ENCODE measurements around the gene DEPDC1B. TPM values are rescaled to one million over a fixed set of nuclear protein-coding genes. Genes with fewer than 3 reads are reported as not detected.

DEPDC1B gene
- total and polyA plus RNA-seq, 2 of the 8 experiments (the other 6 are each of a cell fraction or from before 2014, with no cell fraction given), result 30.8 to 67.4 TPM

GRCh38 chr5:60597572-60598320 is 102.2 kb downstream of the DEPDC1B start (continued):
- TF ChIP-seq, protein P1, sequence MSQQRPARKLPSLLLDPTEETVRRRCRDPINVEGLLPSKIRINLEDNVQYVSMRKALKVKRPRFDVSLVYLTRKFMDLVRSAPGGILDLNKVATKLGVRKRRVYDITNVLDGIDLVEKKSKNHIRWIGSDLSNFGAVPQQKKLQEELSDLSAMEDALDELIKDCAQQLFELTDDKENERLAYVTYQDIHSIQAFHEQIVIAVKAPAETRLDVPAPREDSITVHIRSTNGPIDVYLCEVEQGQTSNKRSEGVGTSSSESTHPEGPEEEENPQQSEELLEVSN (IDR thresholded peaks at IDR 0.05), result no peak
- TF ChIP-seq ASH2L (IDR thresholded peaks at IDR 0.05; ENCODE audit: low read length), result no peak
- TF ChIP-seq, protein P2, sequence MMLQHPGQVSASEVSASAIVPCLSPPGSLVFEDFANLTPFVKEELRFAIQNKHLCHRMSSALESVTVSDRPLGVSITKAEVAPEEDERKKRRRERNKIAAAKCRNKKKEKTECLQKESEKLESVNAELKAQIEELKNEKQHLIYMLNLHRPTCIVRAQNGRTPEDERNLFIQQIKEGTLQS (IDR thresholded peaks at IDR 0.05; ENCODE audit: insufficient read depth, low read depth, low read length), result no peak
- no peak for TF ChIP-seq MAFK (IDR thresholded peaks at IDR 0.05; ENCODE audit: low read depth, low read length)
- no peak for TF ChIP-seq SUZ12 (IDR thresholded peaks at IDR 0.05; ENCODE audit: low read length)
- no peak for TF ChIP-seq SP4 (IDR thresholded peaks at IDR 0.05; ENCODE audit: low read length)
- TF ChIP-seq FOSL1 (IDR thresholded peaks at IDR 0.05; ENCODE audit: insufficient read depth, low read depth, low read length), result no peak
- TF ChIP-seq CEBPB (IDR thresholded peaks at IDR 0.05; ENCODE audit: low read depth, low read length), result no peak
- no peak for TF ChIP-seq RNF2 (IDR thresholded peaks at IDR 0.05; ENCODE audit: borderline replicate concordance, low read depth, low read length, missing control alignments, poor library complexity, severe bottlenecking)
- no peak for TF ChIP-seq JUN (IDR thresholded peaks at IDR 0.05; ENCODE audit: low read depth, low read length)

Measured in H1 (cell line).